ENCODE measurements around the gene PRPF40B. TPM values are rescaled to one million over a fixed set of nuclear protein-coding genes. Genes with fewer than 3 reads are reported as not detected.

PRPF40B gene
- total and polyA plus RNA-seq, 9 of the 15 experiments (the other 6 are each of a cell fraction or from before 2014, with no cell fraction given), result 0.55 to 10.6 (median 4.8) TPM

GRCh38 chr12:49622501-49623141 is 740 bp upstream of the PRPF40B start (continued):
- TF ChIP-seq CREBBP (IDR thresholded peaks at IDR 0.05; ENCODE audit: low read depth, low read length) (no peak), PKNOX1 (IDR thresholded peaks at IDR 0.05) (peak; percentile 69; the same call in 1 of the 2 replicates), GTF2E2 (tag; IDR thresholded peaks at IDR 0.05) (no peak), ETV6 (IDR thresholded peaks at IDR 0.05; ENCODE audit: borderline replicate concordance in 1 of 2, low read depth in 2 of 2, low read length in 1 of 2) (no peak), ETV6 (CRISPR knock-in tag; IDR thresholded peaks at IDR 0.05; ENCODE audit: borderline replicate concordance) (no peak), ZNF274 (IDR thresholded peaks at IDR 0.05; ENCODE audit: borderline replicate concordance, low read depth, low read length) (no peak), FOXA1 (IDR thresholded peaks at IDR 0.05; ENCODE audit: borderline replicate concordance) (no peak)
- TF ChIP-seq, protein P1, sequence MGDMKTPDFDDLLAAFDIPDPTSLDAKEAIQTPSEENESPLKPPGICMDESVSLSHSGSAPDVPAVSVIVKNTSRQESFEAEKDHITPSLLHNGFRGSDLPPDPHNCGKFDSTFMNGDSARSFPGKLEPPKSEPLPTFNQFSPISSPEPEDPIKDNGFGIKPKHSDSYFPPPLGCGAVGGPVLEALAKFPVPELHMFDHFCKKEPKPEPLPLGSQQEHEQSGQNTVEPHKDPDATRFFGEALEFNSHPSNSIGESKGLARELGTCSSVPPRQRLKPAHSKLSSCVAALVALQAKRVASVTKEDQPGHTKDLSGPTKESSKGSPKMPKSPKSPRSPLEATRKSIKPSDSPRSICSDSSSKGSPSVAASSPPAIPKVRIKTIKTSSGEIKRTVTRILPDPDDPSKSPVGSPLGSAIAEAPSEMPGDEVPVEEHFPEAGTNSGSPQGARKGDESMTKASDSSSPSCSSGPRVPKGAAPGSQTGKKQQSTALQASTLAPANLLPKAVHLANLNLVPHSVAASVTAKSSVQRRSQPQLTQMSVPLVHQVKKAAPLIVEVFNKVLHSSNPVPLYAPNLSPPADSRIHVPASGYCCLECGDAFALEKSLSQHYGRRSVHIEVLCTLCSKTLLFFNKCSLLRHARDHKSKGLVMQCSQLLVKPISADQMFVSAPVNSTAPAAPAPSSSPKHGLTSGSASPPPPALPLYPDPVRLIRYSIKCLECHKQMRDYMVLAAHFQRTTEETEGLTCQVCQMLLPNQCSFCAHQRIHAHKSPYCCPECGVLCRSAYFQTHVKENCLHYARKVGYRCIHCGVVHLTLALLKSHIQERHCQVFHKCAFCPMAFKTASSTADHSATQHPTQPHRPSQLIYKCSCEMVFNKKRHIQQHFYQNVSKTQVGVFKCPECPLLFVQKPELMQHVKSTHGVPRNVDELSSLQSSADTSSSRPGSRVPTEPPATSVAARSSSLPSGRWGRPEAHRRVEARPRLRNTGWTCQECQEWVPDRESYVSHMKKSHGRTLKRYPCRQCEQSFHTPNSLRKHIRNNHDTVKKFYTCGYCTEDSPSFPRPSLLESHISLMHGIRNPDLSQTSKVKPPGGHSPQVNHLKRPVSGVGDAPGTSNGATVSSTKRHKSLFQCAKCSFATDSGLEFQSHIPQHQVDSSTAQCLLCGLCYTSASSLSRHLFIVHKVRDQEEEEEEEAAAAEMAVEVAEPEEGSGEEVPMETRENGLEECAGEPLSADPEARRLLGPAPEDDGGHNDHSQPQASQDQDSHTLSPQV (IDR thresholded peaks at IDR 0.05), result peak; percentile 37; the same call in 1 of the 2 replicates

Measured in K562 (cell line).